Ishikawa (cell line): ENCODE results near the gene RNU4-1.

Experiments
- CEBPB ChIP-seq: IDR thresholded peaks from 2 replicates; pipeline ENCODE4 v1.6.1; 2012
- CREB1 ChIP-seq: IDR thresholded peaks from 2 replicates; pipeline ENCODE4 v1.6.1; 2012; ENCODE audit warnings: low read depth
- EGR1 ChIP-seq: IDR thresholded peaks from 2 replicates; pipeline ENCODE4 v1.6.1; 2012
- EP300 ChIP-seq: IDR thresholded peaks from 2 replicates; pipeline ENCODE4 v1.6.1; 2012; ENCODE audit warnings: borderline replicate concordance
- FOXM1 ChIP-seq: IDR thresholded peaks from 2 replicates; pipeline ENCODE4 v1.6.1; 2012; ENCODE audit warnings: low read depth, borderline replicate concordance
- NFIC ChIP-seq: IDR thresholded peaks from 2 replicates; pipeline ENCODE4 v1.6.1; 2012
- RAD21 ChIP-seq: IDR thresholded peaks from 2 replicates; pipeline ENCODE4 v1.6.1; 2012; ENCODE audit warnings: low read depth
- TAF1 ChIP-seq: IDR thresholded peaks from 2 replicates; pipeline ENCODE4 v1.6.1; 2012; ENCODE audit warnings: low read depth, mild to moderate bottlenecking
- TCF12 ChIP-seq: IDR thresholded peaks from 2 replicates; pipeline ENCODE4 v1.6.1; 2012; ENCODE audit warnings: low read depth
- TEAD4 ChIP-seq: IDR thresholded peaks from 2 replicates; pipeline ENCODE4 v1.6.1; 2012
- YY1 ChIP-seq: IDR thresholded peaks from 2 replicates; pipeline ENCODE4 v1.6.1; 2012; ENCODE audit warnings: low read depth
- ZBTB7A ChIP-seq: IDR thresholded peaks from 2 replicates; pipeline ENCODE4 v1.6.1; 2012; ENCODE audit warnings: low read depth
- TF ChIP-seq, protein P1 (sequence below): IDR thresholded peaks from 2 replicates; pipeline ENCODE4 v1.6.1; 2012
- TF ChIP-seq, protein P2 (sequence below): IDR thresholded peaks from 2 replicates; pipeline ENCODE4 v1.6.1; 2012; ENCODE audit warnings: low read depth, mild to moderate bottlenecking
- TF ChIP-seq, protein P3 (sequence below): IDR thresholded peaks from 2 replicates; pipeline ENCODE4 v1.6.1; 2012

RNU4-1 gene

DNA sequence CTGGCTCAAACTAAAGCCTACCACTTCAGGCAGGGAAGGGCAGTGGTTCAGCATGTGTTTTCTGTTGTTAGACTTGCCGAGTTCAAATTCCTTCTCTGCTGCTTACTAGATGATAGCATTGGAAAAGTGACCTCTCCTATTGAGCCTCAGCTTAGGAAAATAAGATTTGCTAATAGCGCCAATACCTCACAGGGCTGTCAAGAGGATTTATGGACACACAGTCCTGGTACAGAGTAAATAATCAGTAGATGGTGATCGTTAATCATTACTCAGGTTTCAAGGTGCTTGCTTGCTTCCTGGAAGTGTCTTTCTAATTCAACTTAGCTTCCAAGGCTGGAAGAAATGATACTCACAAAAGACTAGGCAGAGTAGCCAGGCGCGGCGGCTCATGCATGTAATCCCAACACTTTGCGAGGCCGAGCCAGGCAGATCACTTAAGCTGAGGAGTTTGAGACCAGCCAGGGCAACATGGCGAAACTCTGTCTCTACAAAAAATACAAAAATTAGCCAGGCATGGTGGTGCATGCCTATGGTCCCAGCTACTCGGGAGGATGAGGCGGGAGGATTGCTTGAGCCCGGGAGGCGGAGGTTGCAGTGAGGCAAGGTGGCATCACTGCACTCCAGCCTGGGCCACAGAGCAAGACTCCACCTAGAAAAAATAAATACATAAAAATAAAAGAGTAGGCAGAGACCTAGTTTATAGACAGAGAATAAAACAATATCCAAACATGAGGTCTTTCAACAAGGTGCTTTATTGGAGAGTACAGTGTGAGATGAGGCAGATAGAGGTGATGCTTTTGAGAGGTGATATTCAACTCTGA, 28.6 kb upstream of the RNU4-1 start:
- TF ChIP-seq TCF12 (no peak), YY1 (no peak), CREB1 (no peak), ZBTB7A (no peak), FOXM1 (no peak), NFIC (no peak), EGR1 (no peak), RAD21 (no peak), EP300 (no peak), TEAD4 (no peak), CEBPB (no peak), TAF1 (no peak)
- TF ChIP-seq, protein P1, sequence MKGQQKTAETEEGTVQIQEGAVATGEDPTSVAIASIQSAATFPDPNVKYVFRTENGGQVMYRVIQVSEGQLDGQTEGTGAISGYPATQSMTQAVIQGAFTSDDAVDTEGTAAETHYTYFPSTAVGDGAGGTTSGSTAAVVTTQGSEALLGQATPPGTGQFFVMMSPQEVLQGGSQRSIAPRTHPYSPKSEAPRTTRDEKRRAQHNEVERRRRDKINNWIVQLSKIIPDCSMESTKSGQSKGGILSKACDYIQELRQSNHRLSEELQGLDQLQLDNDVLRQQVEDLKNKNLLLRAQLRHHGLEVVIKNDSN = no peak
- TF ChIP-seq, protein P2, sequence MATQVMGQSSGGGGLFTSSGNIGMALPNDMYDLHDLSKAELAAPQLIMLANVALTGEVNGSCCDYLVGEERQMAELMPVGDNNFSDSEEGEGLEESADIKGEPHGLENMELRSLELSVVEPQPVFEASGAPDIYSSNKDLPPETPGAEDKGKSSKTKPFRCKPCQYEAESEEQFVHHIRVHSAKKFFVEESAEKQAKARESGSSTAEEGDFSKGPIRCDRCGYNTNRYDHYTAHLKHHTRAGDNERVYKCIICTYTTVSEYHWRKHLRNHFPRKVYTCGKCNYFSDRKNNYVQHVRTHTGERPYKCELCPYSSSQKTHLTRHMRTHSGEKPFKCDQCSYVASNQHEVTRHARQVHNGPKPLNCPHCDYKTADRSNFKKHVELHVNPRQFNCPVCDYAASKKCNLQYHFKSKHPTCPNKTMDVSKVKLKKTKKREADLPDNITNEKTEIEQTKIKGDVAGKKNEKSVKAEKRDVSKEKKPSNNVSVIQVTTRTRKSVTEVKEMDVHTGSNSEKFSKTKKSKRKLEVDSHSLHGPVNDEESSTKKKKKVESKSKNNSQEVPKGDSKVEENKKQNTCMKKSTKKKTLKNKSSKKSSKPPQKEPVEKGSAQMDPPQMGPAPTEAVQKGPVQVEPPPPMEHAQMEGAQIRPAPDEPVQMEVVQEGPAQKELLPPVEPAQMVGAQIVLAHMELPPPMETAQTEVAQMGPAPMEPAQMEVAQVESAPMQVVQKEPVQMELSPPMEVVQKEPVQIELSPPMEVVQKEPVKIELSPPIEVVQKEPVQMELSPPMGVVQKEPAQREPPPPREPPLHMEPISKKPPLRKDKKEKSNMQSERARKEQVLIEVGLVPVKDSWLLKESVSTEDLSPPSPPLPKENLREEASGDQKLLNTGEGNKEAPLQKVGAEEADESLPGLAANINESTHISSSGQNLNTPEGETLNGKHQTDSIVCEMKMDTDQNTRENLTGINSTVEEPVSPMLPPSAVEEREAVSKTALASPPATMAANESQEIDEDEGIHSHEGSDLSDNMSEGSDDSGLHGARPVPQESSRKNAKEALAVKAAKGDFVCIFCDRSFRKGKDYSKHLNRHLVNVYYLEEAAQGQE = no peak
- TF ChIP-seq, protein P3, sequence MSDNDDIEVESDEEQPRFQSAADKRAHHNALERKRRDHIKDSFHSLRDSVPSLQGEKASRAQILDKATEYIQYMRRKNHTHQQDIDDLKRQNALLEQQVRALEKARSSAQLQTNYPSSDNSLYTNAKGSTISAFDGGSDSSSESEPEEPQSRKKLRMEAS = no peak

DNA sequence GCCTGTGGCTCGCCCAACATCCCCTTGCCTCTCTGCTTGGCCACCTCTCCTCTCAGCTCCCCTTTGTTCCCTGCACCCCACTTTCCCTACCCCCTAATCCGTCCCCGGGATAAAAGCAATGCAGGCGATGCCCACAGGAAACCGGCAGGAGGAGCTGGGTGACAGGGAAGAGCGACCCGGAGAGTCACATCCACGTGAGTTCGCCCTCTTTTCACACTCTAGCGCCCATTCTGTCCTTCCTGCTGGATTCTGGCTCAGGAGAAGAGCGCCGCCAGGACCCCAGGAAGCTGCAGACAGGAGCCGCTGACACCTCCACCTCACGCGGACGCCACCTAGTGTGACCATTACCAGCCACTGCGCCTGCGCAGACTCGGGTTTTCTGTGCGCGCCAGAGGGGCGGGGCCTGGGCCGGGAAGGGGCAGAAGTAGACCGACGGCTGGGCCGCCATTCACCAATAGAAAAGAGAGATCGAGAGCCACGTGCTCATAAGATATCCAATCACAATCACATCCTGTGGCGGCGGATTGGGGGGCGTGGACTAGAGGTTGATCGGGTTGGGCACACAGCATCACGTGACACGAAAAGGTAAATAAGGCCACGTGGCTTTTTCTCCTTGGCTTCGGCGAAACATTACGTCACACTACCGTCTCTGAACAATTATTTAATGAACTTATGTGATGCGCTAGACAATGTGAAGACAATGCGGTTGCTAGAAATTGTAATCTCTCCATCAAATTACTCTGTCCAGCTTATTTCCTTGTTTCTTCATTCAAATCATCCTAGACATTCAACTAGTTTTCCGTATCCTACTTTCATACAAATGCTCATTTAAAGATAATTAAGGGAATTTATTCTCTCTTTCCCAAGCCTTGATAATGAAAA, 24.4 kb upstream of the RNU4-1 start:
- TF ChIP-seq TAF1 = peak; percentile 97
- TF ChIP-seq EP300 = no peak
- no peak for TF ChIP-seq FOXM1
- TF ChIP-seq, protein P1 = peak; percentile 100
- TF ChIP-seq NFIC = no peak
- TF ChIP-seq, protein P3 = peak; percentile 98
- TF ChIP-seq CREB1 = peak; percentile 59
- TF ChIP-seq RAD21 = peak; percentile 12; the same call in 1 of the 2 replicates
- peak; percentile 70 for TF ChIP-seq YY1
- no peak for TF ChIP-seq EGR1

DNA sequence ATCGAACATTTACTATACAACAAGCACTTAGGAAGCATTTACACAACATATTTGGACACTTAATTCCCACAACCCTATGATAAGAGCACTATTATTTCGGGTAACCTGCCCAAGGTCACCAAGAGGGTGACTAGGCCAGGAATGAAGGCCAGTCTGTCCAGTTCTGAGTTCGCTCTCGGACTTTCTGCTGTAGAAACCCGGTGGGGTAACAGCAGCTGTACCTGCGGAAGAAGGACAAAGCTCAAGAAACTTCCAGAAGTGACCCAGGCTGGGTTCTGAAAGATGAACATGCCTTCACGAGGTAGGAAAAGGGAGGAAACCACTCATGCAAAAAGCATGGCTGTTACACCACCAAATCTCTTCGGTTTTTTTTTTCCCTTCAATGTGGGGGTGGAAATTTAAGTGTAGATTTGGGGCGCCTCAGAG, 23.8 kb upstream of the RNU4-1 start:
- TF ChIP-seq, protein P2 = no peak
- TF ChIP-seq CEBPB (no peak), YY1 (no peak), RAD21 (no peak), EP300 (no peak), TAF1 (no peak), TEAD4 (no peak), FOXM1 (no peak)
- TF ChIP-seq, protein P1 = no peak

DNA sequence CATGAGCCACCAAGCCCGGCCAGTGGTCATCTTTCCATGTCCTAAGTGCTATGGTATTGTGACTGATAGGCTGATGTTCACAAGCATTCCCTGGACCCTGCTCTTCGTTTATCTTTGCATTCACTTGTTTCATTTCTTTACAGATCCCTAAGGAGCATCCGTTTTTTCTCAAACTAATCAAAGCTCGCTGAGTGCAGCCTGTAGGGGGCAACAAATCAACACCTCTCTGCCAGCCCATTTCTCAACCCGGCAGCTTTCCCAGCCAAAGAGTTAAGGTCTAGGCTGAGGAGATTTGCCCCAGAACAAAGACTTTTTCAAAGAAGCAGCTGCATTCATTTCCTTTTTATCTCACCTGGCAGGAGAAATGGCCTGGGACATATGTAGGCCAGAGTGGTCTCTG, 21.2 kb upstream of the RNU4-1 start:
- TF ChIP-seq TCF12 (no peak), FOXM1 (no peak), RAD21 (0 out of 2 replicates have a peak, but pooled peaks have one; percentile 17)
- TF ChIP-seq, protein P1 = no peak
- TF ChIP-seq, protein P2 = no peak
